Duodenal mucosa (tissue), 2 donors: ENCODE measurements around the gene MITF.

Experiments used
- H3K27ac ChIP-seq: one replicate; pipeline ENCODE4 v1.7.0; 2013; ENCODE audit warnings: low read depth, low read length
- H3K27me3 ChIP-seq, 2 donors: one replicate each; pipeline ENCODE4 v1.7.0; 2013; ENCODE audit warnings: low read length in 2 of 2, control low read depth in 1 of 2; ENCODE audit not compliant: insufficient read depth in 2 of 2, control insufficient read depth in 1 of 2
- H3K36me3 ChIP-seq, 2 donors: one replicate each; pipeline ENCODE4 v1.7.0; 2013; ENCODE audit warnings: low read length in 2 of 2, control low read depth in 1 of 2; ENCODE audit not compliant: insufficient read depth in 2 of 2, control insufficient read depth in 1 of 2
- H3K4me1 ChIP-seq, 2 donors: one replicate each; pipeline ENCODE4 v1.7.0; 2013; ENCODE audit warnings: low read length in 2 of 2, control low read depth in 1 of 2; ENCODE audit not compliant: insufficient read depth in 2 of 2, control insufficient read depth in 1 of 2
- H3K4me3 ChIP-seq, 2 donors: one replicate each; pipeline ENCODE4 v1.7.0; 2013; ENCODE audit warnings: low read length in 2 of 2, low read depth in 1 of 2
- H3K9ac ChIP-seq, 2 donors: one replicate each; pipeline ENCODE4 v1.7.0; 2013; ENCODE audit warnings: low read length in 2 of 2, low read depth in 1 of 2
- H3K9me3 ChIP-seq, 2 donors: one replicate each; pipeline ENCODE4 v1.7.0; 2013; ENCODE audit warnings: low read length in 2 of 2, control low read depth in 1 of 2; ENCODE audit not compliant: control insufficient read depth in 1 of 2

The MITF gene

DNA sequence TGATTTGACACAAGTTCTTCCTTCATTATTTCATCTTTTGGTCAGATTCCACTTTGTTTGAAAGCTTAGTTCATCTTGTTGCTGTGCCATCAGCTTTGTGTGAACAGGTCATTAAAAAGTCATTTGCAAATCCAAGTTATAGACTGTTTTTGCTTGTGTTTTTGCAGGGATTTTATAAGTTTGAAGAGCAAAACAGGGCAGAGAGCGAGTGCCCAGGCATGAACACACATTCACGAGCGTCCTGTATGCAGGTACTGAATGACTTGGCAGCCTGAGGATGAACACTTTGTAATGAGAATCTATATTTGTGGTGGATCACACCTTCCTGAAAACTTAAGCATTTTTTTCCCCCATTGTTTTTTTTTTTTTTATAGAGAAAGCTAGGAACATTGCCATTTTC is 199.7 kb downstream of the MITF start:
- H3K9ac ChIP-seq, result no peak overlapping the region
- H3K36me3 ChIP-seq, result no peaks in the 10 kb centered on the region

GRCh38 chr3:69941037-69941436 is 201.8 kb downstream of the MITF start:
- no peaks in the 10 kb centered on the region for H3K36me3 ChIP-seq
- no peaks in the 10 kb centered on the region for H3K9me3 ChIP-seq
- no peak overlapping the region for H3K27ac ChIP-seq
- H3K27me3 ChIP-seq, result no peaks in the 10 kb centered on the region
- no peak overlapping the region for H3K4me3 ChIP-seq
- no peak overlapping the region for H3K9ac ChIP-seq
- no peaks in the 10 kb centered on the region for H3K4me1 ChIP-seq

More for the DNA sequence above, 199.7 kb downstream of the MITF start:
- Histone ChIP-seq H3K27ac (no peak overlapping the region), H3K4me1 (no peaks in the 10 kb centered on the region), H3K27me3 (no peaks in the 10 kb centered on the region), H3K9me3 (no peaks in the 10 kb centered on the region), H3K4me3 (no peak overlapping the region)

GRCh38 chr3:69941439-69942176 is 202.3 kb downstream of the MITF start:
- no peaks in the 10 kb centered on the region for H3K27me3 ChIP-seq
- H3K4me1 ChIP-seq, result no peaks in the 10 kb centered on the region
- no peaks in the 10 kb centered on the region for H3K9me3 ChIP-seq
- H3K4me3 ChIP-seq, result no peak overlapping the region
- no peak overlapping the region for H3K9ac ChIP-seq
- no peaks in the 10 kb centered on the region for H3K36me3 ChIP-seq
- no peak overlapping the region for H3K27ac ChIP-seq

DNA sequence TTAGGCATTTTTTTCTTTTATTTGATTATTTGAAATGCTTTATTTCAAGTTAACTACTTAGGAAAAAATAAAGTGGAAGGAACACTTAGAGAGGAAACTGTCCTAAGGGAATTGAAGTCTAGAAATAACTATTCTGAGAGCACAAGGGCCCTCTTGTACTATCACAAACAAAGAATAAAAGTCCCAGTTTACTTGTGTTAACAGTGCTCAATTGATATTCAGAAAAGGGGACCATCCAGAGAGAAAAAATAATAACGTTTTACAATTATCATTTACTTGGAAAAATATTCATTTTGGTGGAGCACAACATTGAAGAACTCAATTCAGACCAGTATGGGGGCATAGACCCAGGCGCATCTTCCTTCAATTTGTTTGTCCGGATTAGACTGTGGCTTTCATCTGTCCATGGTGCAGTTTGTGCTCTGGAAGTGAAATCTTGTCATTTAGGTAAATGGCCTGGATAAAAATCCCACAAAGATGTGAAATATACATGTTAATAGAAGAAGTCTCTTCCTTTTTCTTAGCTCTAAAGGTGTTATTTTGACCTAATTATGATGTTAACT is 205.7 kb downstream of the MITF start:
- H3K9me3 ChIP-seq, result no peaks in the 10 kb centered on the region
- H3K4me1 ChIP-seq, result peaks cover 0 to 3% of the 10 kb centered on the region in 2 donors
- peaks cover 0 to 4% of the 10 kb centered on the region in 2 donors for H3K36me3 ChIP-seq
- H3K9ac ChIP-seq, result no peak overlapping the region
- H3K27ac ChIP-seq, result no peak overlapping the region
- no peaks in the 10 kb centered on the region for H3K27me3 ChIP-seq
- H3K4me3 ChIP-seq, result no peak overlapping the region

DNA sequence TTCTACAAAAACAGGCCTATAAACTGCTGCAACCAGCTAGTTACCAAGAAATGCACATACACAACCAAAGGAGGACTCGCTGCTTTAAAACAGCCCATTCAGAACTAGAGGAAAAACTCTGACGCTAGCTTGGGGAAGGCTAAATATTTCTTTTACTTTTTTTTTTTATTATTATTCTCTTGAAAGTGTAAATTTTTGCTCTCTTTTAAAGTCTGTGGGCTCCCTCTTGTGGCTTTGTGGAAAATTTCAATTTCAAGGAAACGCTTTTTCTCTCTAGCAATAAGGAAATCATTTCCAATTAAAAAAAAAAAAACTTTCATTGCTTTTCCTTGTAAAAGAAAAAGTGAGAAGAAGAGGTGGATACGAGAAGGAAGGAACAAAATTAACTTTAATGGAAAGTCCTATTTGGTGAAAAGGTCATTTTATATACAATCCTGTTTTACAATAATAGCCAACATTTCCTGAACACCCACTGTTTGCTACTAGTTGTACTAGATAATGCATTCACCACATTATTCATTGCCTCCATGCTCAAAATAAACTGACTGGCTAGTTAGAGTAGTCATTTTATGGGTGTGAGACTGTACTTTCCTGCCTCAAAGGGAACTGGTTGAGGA is 209.1 kb downstream of the MITF start:
- no peak overlapping the region for H3K4me3 ChIP-seq
- H3K4me1 ChIP-seq, result peaks cover 0 to 3% of the 10 kb centered on the region in 2 donors
- no peak overlapping the region for H3K27ac ChIP-seq
- no peak overlapping the region for H3K9ac ChIP-seq
- no peaks in the 10 kb centered on the region for H3K27me3 ChIP-seq
- no peaks in the 10 kb centered on the region for H3K9me3 ChIP-seq
- H3K36me3 ChIP-seq, result peaks cover 0 to 4% of the 10 kb centered on the region in 2 donors

DNA sequence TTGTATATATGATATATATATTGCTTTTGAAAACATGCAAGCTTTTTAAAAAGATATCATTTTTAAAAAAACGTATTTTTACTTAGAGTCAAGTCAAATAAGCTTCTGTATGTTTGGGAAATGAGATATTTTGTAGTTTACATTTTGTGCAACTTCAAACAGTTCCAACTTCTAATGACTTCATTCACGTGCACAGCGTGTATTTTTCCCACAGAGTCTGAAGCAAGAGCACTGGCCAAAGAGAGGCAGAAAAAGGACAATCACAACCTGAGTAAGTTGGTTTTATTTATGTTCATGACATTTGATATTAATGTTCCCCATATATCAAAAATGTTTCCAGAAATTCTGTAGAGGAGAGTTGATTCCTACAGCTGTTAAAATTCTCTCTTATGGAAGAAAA is 212.4 kb downstream of the MITF start:
- Histone ChIP-seq H3K36me3 (peaks cover 0 to 4% of the 10 kb centered on the region in 2 donors), H3K9ac (no peak overlapping the region), H3K27ac (no peak overlapping the region), H3K9me3 (no peaks in the 10 kb centered on the region), H3K4me1 (peaks cover 0 to 3% of the 10 kb centered on the region in 2 donors), H3K4me3 (no peak overlapping the region), H3K27me3 (no peaks in the 10 kb centered on the region)

DNA sequence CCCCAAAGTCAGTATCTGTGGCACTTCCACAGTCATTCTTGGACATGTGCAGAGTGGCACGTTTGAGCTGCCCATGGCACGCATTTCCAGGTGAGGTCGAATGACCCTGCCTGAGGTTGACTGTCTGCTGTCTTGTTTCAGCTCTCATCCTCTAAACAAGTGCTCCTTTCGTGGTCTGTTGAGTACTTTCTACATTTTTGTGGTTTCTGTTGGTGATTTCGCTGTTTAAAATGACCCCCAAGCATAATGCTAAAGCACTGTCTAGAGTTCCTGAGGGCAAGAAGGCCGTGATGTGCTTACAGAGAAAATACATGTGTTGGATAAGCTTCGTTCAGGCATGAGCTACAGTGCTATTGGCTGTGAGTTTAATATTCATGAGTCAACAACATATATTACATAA is 220.3 kb downstream of the MITF start:
- H3K27ac ChIP-seq, result no peak overlapping the region
- H3K4me3 ChIP-seq, result no peak overlapping the region
- no peak overlapping the region for H3K9ac ChIP-seq
- H3K9me3 ChIP-seq, result no peaks in the 10 kb centered on the region
- no peaks in the 10 kb centered on the region for H3K27me3 ChIP-seq
- H3K36me3 ChIP-seq, result peaks cover 0 to 5% of the 10 kb centered on the region in 2 donors
- no peaks in the 10 kb centered on the region for H3K4me1 ChIP-seq

DNA sequence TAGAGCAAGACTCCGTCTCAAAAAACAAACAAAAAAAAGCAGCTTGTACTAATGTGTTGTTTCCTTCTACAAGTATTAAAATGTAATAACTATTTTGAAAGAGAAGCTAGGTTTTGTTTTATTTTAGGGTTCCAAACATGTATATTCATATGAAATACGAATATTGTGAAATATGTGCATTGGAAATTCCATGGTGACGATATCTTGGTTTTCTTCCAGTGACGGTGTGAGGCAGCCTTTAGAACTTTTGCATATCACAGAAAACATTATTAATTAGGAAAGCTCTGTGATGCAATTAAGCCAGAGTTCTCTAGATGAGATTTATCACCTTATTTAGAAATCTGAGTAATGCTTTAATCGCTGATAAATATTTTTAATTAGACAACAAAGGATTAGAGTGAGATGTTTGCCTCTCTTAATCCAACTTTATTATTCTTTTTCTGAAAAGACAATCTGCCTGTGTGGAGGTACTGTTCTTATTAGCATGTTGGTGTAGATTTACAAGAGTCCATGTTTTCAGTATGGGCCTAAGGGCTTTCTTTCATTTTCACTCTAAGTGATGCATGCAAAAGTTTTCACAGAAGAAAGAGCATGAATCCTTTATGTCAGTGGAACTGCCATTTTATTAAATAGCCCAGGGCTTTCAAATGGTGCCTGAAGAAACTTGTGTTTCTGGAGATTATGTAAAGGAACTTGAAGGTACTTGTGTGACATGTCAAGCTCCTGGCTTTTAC is 222.6 kb downstream of the MITF start:
- no peak overlapping the region for H3K9ac ChIP-seq
- no peak overlapping the region for H3K4me3 ChIP-seq
- peaks cover 4 to 5% of the 10 kb centered on the region in 2 donors for H3K36me3 ChIP-seq
- H3K4me1 ChIP-seq, result no peaks in the 10 kb centered on the region
- no peaks in the 10 kb centered on the region for H3K27me3 ChIP-seq
- H3K27ac ChIP-seq, result no peak overlapping the region
- no peaks in the 10 kb centered on the region for H3K9me3 ChIP-seq

GRCh38 chr3:69963643-69964042 is 224.4 kb downstream of the MITF start:
- no peaks in the 10 kb centered on the region for H3K4me1 ChIP-seq
- H3K27me3 ChIP-seq, result no peaks in the 10 kb centered on the region
- H3K9ac ChIP-seq, result no peak overlapping the region
- no peaks in the 10 kb centered on the region for H3K9me3 ChIP-seq
- no peak overlapping the region for H3K27ac ChIP-seq
- no peak overlapping the region for H3K4me3 ChIP-seq
- H3K36me3 ChIP-seq, result peaks cover 4 to 5% of the 10 kb centered on the region in 2 donors

GRCh38 chr3:69967156-69967555 is 227.9 kb downstream of the MITF start:
- H3K27ac ChIP-seq, result no peak overlapping the region
- no peak overlapping the region for H3K4me3 ChIP-seq
- H3K4me1 ChIP-seq, result no peaks in the 10 kb centered on the region
- H3K9me3 ChIP-seq, result no peaks in the 10 kb centered on the region
- no peak overlapping the region for H3K9ac ChIP-seq
- H3K27me3 ChIP-seq, result no peaks in the 10 kb centered on the region
- peaks cover 0 to 4% of the 10 kb centered on the region in 2 donors for H3K36me3 ChIP-seq
